ENCODE data around the gene RNH1.
A peak's percentile ranks its signal among the peaks of the same experiment; 100 is the strongest.

The RNH1 gene

GRCh38 chr11:457111-457760 lies 49.8 kb downstream of the RNH1 start:
- no peak for DNase-seq (ENCODE audit: low read depth)

DNA sequence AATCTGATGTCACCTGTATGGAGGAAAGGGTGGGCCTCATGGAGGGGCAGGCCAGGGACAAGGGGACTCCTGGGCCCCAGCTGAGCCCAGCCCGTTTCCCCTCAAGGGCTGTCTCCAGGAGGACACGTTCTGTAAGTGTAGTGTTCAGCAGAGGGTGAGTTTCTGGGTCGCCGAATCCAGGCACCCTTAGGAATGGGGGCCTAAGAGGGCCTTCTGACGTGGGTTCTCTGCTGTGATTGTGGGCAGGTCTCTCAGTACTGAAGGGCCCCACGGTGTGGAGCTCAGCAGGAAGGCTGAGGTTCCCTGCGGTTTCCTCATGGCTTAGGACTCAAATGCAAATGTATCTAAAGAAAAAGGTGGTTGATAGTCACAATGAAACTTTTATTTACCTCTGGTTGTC lies 50.5 kb downstream of the RNH1 start:
- DNase-seq (ENCODE audit: low read depth): no peak

DNA sequence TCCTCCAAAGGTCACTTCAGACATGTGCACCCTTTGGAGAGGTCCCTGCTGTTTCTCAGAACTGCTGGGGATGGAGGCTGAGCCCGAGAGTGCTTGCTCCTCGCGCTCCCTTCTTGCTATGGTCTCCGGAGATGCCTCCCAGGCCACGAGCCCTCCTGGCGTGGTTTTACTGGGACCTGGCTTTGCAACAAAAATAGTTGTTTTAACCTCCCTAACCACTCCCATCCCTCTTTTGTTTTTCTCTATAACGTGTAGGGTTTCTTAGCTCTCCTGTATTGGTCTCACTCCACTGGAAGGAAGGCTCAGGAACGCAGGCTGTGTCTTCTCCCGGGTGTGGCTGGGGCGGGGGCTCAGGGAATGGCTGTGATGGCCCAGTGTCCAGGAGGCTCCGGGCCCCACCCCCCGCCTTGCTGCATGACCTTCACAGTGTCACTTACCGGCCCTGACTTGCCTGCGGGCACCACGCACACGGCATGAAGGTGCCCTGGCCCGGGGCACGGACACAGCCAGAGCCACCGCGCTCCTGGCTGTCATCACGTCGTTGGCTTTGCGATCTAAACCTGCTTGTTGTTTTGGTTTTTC lies 51.4 kb downstream of the RNH1 start:
- no peak for DNase-seq (ENCODE audit: low read depth)

DNA sequence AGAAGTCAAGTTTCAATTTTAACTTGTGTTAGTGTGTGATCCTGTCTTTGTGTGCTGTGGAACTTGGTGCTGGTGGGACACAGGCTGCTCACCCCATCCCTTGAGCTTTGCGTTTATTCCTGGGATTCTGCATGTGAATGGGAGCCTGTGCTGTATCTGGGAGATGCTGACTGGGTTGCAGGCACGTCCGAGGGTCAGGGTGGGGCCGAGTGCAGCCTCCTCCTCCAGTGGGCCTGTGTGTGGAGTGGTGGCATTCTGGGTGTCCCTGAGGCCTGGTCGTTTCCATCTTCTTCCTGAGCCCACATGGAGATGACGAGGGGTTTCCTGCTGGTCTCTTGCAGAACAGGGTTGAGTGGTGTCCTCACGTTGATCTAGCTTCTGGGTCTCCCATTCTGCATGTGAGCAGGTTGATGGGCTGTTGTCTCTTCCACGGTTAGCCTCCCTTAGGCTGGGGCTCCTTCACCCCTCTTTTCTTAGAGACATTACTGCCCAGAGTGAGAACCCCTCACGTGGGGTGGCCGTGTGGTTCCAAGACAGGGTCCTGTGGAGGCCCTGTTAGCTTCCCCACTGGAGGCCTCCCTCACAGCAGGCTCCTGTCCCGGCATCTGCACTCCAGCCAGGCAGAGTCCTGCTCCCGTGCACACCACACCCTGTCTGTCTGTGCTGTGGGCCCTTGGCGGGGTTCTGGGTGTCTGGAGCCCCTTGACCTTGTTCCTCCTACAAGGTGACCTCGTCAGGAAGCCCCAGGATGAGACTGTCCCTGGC lies 52.1 kb downstream of the RNH1 start:
- DNase-seq (ENCODE audit: low read depth): no peak

DNA sequence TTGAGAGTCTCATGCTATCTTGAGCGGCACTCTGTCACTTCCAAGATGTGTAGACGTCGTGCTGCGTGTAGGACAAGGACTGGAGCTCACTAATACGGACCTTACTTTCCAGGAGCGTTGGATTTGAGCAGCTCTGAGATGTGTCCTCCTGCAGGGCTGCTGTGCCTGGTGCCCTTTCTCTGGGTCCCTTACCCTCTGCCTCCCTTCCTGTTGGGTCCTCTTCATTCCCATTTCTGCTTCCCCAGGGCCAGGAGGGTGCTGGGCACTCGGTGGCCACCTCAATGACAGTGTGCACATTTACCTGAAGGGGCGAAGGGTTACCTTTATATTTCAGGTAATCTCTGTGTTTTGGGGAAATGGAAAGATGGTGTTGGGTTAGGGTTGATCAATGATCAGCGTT lies 53.0 kb downstream of the RNH1 start:
- no peak for DNase-seq (ENCODE audit: low read depth)

GRCh38 chr11:453564-453963 lies 53.5 kb downstream of the RNH1 start:
- no peak for DNase-seq (ENCODE audit: low read depth)

DNA sequence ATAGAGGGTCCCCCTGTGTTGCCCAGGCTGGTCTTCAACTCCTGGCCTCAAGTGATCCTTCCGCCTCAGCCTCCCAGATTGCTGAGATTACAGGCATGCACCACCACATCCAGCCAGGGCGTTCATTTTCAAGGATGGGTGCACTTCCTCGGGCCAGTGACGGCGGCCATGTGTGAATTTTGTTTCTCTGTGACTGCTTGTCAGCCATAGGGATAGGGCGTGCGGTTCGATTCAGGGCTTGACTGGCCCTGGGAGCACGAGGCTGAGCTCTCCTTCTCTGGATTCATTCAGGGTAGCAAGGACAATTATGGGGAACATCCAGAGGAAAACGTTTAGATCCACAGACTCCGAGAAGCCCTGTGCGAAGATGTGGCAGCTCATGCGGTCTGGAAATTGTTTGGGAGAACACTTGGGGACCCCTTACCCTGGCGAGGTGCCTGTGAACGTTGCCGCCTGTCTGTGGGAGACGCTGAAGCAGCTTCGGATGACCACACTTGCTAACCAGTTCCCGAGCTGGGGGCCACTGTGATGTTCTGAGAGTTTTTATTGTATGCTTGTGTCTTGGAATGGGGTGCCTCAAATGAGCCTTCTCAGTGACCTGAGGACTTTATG lies 54.0 kb downstream of the RNH1 start:
- no peak for DNase-seq (ENCODE audit: low read depth)

- no peak for DNase-seq (ENCODE audit: low read depth)
Observed at GRCh38 chr11:452203-452744, 54.8 kb downstream of the RNH1 start.

DNA sequence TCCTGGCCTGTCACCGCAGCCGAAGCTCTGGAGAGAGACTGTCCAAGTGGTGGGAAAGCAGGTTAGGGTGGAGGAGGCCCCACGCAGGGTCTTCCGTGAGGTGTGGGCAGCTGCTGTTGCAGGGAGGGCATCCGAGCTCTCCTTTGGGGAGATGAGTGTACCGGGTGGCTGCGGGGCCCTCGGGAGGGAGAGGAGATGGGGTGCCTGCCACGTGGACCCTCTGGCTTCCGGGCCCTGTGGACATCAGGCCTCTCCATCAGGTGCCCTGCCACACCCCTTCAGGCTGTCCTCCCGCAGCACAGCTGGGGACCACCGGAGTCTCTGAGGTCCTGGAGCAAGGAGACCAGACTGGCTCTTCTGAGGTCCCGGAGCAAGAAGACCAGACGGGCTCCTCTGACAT lies 55.3 kb downstream of the RNH1 start:
- DNase-seq (ENCODE audit: low read depth): no peak

GRCh38 chr11:450809-451451 lies 56.1 kb downstream of the RNH1 start:
- peak; percentile 37 for DNase-seq (ENCODE audit: low read depth)

DNA sequence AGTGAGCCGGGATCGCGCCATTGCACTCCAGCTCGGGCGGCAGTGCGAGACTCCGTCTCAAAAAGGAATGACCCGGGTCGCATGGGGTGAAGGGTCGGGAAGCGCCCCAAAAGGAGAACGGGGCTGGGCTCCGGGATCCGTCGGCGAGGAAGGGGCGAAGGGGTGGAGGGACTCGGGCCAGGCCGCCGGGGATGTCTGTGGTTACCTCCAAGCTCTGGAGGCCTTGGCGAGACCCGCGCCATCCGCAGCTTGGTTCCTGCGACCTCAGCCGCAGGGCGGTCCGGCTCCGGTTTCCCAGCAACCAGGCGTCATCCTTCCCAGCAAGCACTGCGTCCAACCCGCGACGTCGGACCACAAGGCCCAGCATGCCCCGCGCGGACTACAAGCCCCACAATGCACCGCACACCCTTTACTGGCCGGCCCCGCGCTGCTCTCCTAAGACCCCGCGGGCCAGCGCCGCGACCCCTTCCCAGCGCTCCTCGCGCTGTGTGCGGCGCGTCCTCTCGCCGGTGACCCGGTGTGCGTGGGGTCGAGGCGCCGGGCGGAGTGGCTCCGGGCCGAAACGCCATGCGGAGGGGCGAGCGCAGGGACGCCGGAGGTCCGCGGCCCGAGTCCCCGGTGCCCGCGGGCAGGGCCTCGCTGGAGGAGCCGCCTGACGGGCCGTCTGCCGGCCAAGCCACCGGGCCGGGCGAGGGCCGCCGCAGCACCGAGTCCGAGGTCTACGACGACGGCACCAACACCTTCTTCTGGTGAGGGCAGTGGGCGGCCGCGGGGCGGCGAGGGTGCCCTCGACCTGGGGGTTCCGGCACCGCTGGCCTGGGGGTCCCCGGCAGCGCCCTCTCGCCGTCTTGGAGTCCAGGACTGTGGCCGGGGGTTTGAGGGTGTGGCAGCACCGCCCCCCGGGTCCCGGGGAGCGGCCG lies 56.9 kb downstream of the RNH1 start, which contains the start of gene PTDSS2:
Gene PTDSS2, plus strand, starts transcription at position 391 of the 920 bp plus-strand sequence. Its CDS starts 177 bp downstream, at position 568.
- peak; percentile 91 for DNase-seq (ENCODE audit: low read depth)

GRCh38 chr11:447923-448731 lies 58.9 kb downstream of the RNH1 start:
- DNase-seq (ENCODE audit: low read depth): peak; percentile 95

- no peak for DNase-seq (ENCODE audit: low read depth)
Observed at GRCh38 chr11:446891-447290, 60.2 kb downstream of the RNH1 start.

DNA sequence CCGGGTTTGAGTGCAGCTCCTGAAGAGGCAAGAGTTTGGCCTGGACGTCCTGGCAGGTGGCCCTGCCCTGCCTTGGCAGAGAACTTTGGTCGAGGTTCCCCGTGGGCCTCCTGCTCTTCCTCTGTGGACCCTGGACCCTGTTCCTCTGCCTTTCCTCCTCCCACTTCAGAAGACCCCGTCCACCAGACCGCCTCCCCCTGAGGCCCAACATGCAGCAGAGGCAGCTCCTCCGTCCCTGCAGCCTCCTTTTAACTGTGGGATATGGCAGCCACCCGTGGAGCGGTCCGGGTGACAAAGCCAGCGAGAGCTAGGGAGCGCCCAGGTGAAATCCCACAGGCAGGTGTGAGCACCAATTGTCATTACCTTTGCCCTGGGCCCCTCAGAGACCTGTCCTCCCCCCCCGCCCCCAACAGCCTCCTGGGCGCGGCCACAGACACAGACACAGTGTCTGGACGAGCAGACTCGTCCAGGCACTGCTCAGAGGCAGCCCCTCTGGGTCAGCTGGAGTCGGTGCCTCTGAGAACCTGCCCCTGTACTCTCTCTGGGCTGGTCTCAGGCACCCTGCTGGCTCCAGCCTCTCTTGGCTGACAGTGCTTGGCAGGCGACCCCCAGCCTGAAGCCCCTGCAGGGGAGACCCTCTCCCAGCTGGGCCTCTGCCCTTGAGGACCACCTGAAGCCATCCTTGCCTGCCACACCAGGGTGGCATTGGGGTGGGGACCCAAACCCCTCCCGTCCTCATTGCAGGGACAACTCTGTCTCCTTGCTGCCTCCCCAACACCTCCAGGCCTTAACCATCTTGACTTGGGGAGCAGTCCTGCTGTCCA lies 61.1 kb downstream of the RNH1 start:
- DNase-seq (ENCODE audit: low read depth): no peak
